HG03378 (cell line): Measurements from ENCODE around the gene KIAA1671.

Experiments
- ATAC-seq: cut with Tn5 transposase; IDR thresholded peaks from one replicate; pipeline ENCODE4 v1.9.1; 2021; ENCODE audit warnings: mild to moderate bottlenecking, moderate library complexity; ENCODE audit not compliant: unreplicated experiment

Gene KIAA1671

GRCh38 chr22:24977370-24978221, 25.1 kb downstream of the KIAA1671 start:
- ATAC-seq, result no peak

GRCh38 chr22:24978308-24978707, 25.8 kb downstream of the KIAA1671 start:
- no peak for ATAC-seq

GRCh38 chr22:24981066-24981465, 28.6 kb downstream of the KIAA1671 start:
- no peak for ATAC-seq

GRCh38 chr22:24981656-24982055, 29.1 kb downstream of the KIAA1671 start:
- ATAC-seq, result no peak

- ATAC-seq, result no peak
Observed at GRCh38 chr22:24982301-24983056, 30.0 kb downstream of the KIAA1671 start.

DNA sequence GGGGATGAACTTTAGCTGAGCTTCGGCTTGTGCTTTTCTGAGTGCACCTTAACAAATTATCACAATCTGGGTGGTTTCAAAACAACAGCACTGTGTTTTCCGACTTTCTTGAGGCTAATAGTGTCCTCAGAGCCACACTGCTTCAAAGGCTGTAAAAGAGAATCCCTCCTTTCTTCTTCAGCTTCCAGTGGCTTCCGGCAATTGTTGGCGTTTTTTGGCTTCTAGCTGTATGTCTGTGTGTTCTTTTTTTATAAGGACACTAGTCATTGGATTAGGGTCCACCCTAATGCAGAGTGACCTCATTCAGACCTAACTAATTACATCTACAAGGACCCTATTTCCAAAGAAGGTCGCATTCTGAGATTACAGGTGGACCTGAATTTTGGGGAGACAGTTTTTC, 30.6 kb downstream of the KIAA1671 start:
- no peak for ATAC-seq

DNA sequence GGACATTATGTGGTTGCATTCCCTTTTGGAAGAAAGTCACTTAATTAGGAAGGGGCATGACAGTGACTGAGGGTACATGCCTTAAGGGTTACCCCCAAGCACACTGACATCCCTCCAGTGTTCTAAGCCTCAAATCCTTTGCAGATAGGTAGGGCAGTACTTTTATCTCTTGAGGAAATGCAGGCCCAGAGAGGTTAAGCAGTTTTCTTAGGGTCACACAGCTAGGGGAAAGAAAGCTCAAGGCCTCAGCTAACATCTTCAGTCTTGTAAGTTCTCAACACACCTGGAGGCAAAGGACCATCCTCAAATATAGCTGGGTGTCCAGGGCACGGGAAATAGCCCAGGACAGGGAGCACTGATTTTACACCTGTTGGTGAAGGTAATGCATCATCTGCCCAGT, 31.6 kb downstream of the KIAA1671 start:
- no peak for ATAC-seq

GRCh38 chr22:24985826-24986214, 33.3 kb downstream of the KIAA1671 start:
- ATAC-seq, result no peak

DNA sequence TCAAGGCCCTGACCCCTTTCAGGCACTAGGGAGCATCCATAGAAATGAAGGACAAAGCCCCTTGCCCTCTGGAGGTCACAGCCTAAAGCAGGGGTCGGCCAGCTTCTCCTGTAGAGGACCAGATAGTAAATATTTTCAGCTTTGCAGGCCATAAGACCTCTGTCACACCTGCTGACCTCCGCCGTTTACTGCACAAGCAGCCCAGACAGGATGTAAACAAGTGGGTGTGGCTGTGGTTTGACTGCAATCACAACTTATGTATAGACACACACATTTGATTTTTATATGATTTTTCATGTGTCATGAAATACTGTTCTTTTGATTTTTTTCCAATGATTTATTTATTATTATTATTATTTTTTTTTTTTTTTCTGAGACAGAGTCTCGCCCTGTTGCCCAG, 34.3 kb downstream of the KIAA1671 start:
- no peak for ATAC-seq

DNA sequence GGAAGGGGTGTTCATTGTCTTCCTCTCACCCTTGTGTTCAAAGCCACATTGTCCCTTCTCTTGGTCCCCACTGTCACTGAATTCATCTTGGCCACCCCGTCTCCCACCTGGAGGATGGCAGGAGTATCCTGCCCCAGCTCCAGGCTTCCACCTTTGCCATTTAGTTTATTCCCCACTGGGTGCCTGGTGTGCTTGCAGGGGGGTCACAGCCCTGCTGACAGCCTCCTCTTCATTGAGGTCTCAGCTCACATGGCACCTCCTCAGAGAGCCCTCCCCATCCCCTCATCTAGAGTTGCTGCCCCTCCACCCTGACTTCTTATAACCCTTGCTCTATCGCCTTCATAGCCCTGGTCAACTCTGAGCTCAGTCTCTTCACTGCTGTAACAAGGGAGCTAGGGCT, 36.6 kb downstream of the KIAA1671 start:
- no peak for ATAC-seq

GRCh38 chr22:24989541-24989951, 37.0 kb downstream of the KIAA1671 start:
- no peak for ATAC-seq

DNA sequence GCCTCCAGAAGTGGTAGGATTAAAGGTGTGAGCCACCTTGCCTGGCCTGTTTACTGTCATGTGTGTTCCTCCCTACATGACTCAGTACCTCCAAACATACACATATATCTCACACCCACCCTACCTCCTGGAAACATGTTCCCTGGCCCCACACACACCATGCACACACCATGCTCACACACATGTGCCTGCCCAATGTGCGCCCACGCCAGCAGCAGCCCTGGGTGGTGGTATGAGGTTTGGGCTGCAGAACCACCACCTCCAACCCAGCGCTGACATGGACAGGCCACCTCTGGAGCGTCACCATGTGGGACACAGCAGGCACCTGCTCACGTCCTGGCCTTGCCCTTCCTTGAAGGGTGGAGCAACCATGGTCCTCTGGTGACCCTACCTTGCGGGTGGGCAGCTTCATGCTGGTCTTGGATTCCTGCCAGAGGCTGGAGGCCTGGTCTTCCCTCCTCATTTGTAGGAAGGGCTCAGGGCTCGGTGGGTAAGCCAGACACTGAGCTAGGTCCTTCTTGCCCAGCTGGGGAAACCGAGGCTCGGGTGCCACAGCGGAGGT, 37.9 kb downstream of the KIAA1671 start:
- no peak for ATAC-seq

DNA sequence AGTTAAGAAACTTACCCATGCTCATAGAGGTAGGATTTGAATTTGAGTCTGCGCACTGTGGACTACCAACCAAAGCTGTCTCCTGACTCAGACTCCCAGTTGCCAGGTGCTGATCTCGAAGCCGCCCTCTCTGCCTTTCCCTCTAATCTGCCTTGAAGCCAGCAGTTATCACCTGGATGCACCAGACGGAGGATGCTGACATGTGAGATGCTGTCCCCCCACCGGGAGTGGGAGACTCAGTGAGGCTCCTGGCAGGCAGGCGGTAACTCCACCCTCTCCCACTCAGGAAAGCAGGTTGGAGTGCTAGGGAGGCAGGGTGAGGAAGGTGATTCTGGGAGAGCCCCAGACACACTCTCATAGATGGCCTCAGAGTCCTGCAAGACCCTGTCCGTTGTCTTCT, 40.4 kb downstream of the KIAA1671 start:
- no peak for ATAC-seq

DNA sequence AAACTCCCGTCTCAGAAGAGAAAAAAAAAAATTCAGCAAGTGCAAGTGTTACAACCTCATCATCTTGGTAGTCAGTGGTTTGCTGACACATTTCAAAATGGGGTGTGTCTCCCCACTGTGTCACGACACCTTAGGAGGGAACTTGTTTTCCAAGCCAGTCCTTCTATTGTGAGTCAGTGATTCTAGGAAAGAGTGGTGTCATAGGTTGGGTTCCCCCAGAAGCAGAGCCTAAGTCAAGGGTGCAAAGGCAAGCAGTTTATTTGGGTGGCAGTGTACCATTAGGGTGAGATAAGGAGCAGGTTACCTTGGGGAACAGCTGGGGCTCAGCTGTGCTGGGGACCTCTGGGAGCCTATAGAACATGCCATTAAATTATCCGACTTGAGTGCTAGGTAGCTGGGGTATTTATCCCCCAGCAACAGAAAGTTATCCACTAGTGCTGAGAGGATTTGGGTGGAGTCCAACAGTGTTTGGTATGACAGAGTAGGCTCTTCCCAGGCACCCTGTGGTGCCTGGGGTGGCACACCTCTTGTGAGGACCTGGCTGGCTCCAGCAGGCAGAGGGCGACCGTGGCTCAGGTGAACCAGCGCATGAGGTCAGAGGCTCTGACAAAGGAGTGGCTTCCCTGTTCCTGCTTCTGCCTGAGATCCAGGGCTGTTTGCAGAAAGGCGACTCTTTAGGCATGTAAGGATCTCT, 41.7 kb downstream of the KIAA1671 start:
- no peak for ATAC-seq

DNA sequence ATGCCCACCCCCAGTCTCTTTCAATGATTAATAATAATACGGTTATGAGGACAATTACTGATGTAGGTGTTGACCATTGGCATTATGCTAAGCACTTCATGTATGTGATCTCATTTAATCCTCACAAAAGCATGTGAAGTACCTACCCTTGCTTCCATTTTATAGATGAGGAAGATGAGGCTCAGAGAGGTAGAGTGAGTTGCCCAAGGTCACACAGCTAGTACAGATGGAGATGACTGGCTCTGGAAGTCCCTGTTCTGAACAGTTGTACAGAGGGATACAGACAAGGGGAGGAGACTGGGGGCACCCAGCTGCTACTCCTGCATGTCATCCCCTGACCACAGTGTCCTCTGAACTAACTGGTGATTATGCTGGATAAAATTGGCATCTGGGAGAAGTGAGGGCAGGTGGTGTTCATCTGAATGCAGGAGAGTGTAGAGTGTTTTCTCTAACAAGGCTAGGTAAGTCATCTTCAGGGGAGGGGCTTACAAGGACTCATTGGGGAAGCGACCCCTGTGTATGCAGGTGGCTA, 43.2 kb downstream of the KIAA1671 start:
- no peak for ATAC-seq

- ATAC-seq, result no peak
Observed at GRCh38 chr22:24996420-24996952, 44.0 kb downstream of the KIAA1671 start.

GRCh38 chr22:24997023-24997422, 44.5 kb downstream of the KIAA1671 start:
- ATAC-seq, result no peak

DNA sequence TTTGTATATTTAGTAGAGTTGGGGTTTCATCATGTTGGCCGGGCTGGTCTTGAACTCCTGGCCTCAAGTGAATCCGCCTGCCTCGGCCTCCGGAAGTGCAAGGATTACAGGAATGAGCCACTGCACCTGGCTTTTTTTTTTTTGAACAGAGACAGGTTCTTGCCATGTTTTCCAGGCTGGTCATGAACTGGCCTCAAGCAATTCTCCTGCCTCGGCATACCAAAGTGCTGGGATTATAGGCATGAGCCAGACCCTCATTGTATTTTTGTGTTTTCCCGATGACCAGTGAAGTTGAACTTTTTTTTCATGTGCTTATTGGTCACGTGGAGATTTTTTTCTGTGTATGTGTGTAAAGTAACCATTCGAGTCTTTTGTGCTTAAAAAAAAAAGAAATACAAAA, 48.2 kb downstream of the KIAA1671 start:
- ATAC-seq, result no peak

DNA sequence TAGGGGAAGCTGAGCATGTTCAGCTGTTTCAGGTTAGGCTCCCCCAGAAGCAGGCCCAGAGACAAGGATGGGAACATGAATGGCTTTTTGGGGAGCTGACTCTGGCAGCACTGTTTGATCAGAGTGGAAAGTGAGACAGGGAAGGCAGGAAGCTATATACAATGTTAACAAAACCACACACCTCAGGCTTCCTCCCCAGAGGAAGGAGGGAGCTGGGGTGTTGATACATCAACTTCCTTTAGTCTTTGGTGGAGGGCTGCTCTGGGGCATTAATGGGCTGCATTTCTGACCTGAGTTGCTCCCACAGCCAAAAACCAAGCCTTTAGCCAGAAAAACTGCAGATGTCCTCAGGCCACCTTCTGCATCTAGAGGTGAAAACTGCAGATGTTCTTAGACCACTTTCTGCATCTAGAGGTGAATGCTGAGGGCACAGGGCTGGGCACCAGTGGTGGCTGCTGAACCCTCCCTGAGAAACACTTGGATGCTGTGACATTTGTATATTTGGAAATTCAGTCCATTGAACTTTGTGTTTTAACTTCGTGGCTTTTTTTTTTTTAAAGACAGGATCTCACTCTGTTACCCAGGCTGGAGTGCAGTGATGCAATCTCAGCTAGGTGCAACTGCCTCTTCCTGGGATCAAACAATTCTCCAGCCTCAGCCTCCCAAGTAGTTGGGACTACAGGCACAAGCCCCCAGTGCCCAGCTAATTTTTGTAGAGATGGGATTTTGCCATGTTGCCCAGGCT, 49.9 kb downstream of the KIAA1671 start:
- no peak for ATAC-seq

GRCh38 chr22:25006354-25006753, 53.8 kb downstream of the KIAA1671 start:
- no peak for ATAC-seq
